Activated CD8-positive, alpha-beta memory T cell treated with anti-CD3 and anti-CD28 coated beads, Interleukin-2, amount 10 ng/mL, durations not matched to agents 7 days and 5 days (primary cell): Measurements from ENCODE around the gene GUK1. TPM values are rescaled to one million over a fixed set of nuclear protein-coding genes. Genes with fewer than 3 reads are reported as not detected.

Source experiments
- ATAC-seq: fragments of 150-1000 bp; cut with Tn5 transposase; one replicate; pipeline ENCODE4 v1.10.0; 2021; ENCODE audit warnings: moderate library complexity
- CTCF ChIA-PET: fragments of 350-600 bp; sonication (Branson Sonifier 250); formaldehyde crosslinking; loops from one replicate; lab custom pipeline; 2021; ENCODE audit warnings: antibody characterized with exemption; lab: Charles Lee
- DNase-seq: peaks from one replicate; pipeline ENCODE4 v3.0.0-alpha.2; 2020
- H3K27ac Mint-ChIP-seq: one replicate; pipeline ENCODE4 v1.8.0; 2021; ENCODE audit warnings: mild to moderate bottlenecking, mixed read lengths
- H3K27me3 Mint-ChIP-seq: one replicate; pipeline ENCODE4 v1.8.0; 2021; ENCODE audit warnings: mixed read lengths
- H3K36me3 Mint-ChIP-seq: one replicate; pipeline ENCODE4 v1.8.0; 2021; ENCODE audit warnings: mild to moderate bottlenecking, mixed read lengths
- H3K4me1 Mint-ChIP-seq: one replicate; pipeline ENCODE4 v1.8.0; 2021; ENCODE audit warnings: mixed read lengths
- H3K4me3 Mint-ChIP-seq: one replicate; pipeline ENCODE4 v1.8.0; 2021; ENCODE audit warnings: mild to moderate bottlenecking, moderate library complexity, mixed read lengths
- H3K9me3 Mint-ChIP-seq: one replicate; pipeline ENCODE4 v1.8.0; 2022; ENCODE audit warnings: low read depth, mixed read lengths
- total RNA-seq, 2 experiments: library from RNA; stranded (reverse); gene quantifications; one replicate each; pipeline ENCODE4 v1.2.3, GENCODE V29; 2021

The GUK1 gene
- total RNA-seq, 2 experiments from 2014 or later, result 262 to 325 TPM

DNA sequence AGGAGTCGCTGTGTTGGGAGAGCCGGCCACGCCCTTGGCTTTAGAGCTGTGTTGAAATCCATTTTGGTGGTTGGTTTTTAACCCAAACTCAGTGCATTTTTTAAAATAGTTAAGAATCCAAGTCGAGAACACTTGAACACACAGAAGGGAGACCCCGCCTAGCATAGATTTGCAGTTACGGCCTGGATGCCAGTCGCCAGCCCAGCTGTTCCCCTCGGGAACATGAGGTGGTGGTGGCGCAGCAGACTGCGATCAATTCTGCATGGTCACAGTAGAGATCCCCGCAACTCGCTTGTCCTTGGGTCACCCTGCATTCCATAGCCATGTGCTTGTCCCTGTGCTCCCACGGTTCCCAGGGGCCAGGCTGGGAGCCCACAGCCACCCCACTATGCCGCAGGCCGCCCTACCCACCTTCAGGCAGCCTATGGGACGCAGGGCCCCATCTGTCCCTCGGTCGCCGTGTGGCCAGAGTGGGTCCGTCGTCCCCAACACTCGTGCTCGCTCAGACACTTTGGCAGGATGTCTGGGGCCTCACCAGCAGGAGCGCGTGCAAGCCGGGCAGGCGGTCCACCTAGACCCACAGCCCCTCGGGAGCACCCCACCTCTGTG, 41.7 kb upstream of the GUK1 start:
- CTCF ChIA-PET, result interaction anchor here (0.8 kb wide), 1 partner anchor 32 kb away, joined by 3 read pairs; no protein-coding TSS in a partner anchor
- H3K27me3 Mint-ChIP-seq, result no peaks in the 10 kb centered on the region
- H3K4me3 Mint-ChIP-seq, result no peak overlapping the region
- peaks cover 46% of the 10 kb centered on the region for H3K36me3 Mint-ChIP-seq
- no peak for ATAC-seq
- H3K9me3 Mint-ChIP-seq, result peaks cover 10% of the 10 kb centered on the region
- no peak overlapping the region for H3K27ac Mint-ChIP-seq
- DNase-seq, result peak; percentile 34
- peaks cover 28% of the 10 kb centered on the region for H3K4me1 Mint-ChIP-seq

DNA sequence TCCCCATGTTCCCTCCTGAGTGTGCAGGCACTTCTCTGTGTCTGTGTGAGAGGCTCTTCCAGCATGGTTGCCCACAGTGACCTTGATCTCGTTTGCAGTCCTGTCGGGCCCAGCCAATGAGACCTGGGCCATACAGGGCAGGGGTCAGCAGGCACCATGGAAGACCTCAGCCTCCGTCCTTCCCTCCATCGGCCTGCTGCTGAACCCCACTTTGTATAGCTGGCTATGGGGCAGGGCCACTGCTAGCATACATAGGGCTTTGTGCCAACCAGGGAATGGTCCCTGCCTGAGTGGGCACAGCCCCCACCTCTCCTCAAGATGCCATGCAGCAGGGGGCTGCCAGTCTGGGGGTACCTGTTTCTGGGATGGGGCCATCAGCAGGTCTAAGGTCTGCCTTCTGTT, 40.7 kb upstream of the GUK1 start:
- H3K36me3 Mint-ChIP-seq, result peaks cover 40% of the 10 kb centered on the region
- no peak overlapping the region for H3K4me3 Mint-ChIP-seq
- CTCF ChIA-PET, result interaction anchor here (0.8 to 1.3 kb wide), 3 partner anchors 10 to 66 kb away, joined by 3 to 7 read pairs (median 4); partner anchors contain the start of gene IBA57
- peaks cover 10% of the 10 kb centered on the region for H3K9me3 Mint-ChIP-seq
- DNase-seq (no peak), ATAC-seq (no peak)
- H3K4me1 Mint-ChIP-seq, result peaks cover 36% of the 10 kb centered on the region
- H3K27ac Mint-ChIP-seq, result peak overlapping the region; percentile 19
- no peaks in the 10 kb centered on the region for H3K27me3 Mint-ChIP-seq

- DNase-seq, result no peak
- Mint-ChIP-seq H3K9me3 (no peaks in the 10 kb centered on the region), H3K36me3 (peaks cover 24% of the 10 kb centered on the region), H3K27ac (peak overlapping the region; percentile 73), H3K27me3 (no peaks in the 10 kb centered on the region), H3K4me1 (peaks cover 31% of the 10 kb centered on the region), H3K4me3 (peak overlapping the region; percentile 95)
- no peak for ATAC-seq
- CTCF ChIA-PET, result interaction anchor here (0.5 to 1.4 kb wide), 4 partner anchors 13 to 365 kb away, joined by 3 to 7 read pairs (median 4); partner anchors contain the start of gene ARF1
Measured at GRCh38 chr1:228100822-228101613, 39.1 kb upstream of the GUK1 start.

DNA sequence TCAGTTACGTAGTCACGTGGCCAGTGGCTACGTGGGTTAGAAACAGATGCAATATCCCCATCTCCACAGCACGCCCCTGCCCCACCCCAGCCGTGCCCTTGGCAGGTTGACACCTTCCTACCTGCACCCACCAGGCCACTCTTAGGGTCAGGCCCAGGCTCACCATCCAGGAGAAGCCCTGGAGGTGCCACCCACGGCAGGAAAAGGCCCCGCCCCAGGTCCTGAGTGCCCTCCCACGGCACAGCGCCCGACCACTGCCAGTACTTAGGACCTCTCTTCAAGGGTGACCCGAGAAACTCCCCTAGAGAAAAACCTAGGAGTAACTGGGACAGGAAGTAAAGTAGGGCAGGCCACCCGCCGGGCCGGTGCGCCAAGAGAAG, 38.5 kb upstream of the GUK1 start:
- CTCF ChIA-PET, result interaction anchor here (1.0 to 1.4 kb wide), 2 partner anchors 15 to 19 kb away, joined by 6 to 7 read pairs; partner anchors contain the start of gene ARF1
- Mint-ChIP-seq H3K27ac (peak overlapping the region; percentile 73), H3K36me3 (peaks cover 20% of the 10 kb centered on the region), H3K4me1 (peaks cover 31% of the 10 kb centered on the region), H3K27me3 (no peaks in the 10 kb centered on the region), H3K4me3 (peak overlapping the region; percentile 95), H3K9me3 (no peaks in the 10 kb centered on the region)
- DNase-seq, result no peak
- ATAC-seq, result no peak

- H3K9me3 Mint-ChIP-seq, result no peaks in the 10 kb centered on the region
- peaks cover 21% of the 10 kb centered on the region for H3K36me3 Mint-ChIP-seq
- H3K4me1 Mint-ChIP-seq, result peaks cover 31% of the 10 kb centered on the region
- DNase-seq (peak; percentile 73), ATAC-seq (peak; percentile 46)
- peak overlapping the region; percentile 95 for H3K4me3 Mint-ChIP-seq
- H3K27me3 Mint-ChIP-seq, result no peaks in the 10 kb centered on the region
- CTCF ChIA-PET, result interaction anchor here (0.5 to 1.4 kb wide), 3 partner anchors 15 to 85 kb away, joined by 3 to 7 read pairs (median 6); partner anchors contain the start of gene ARF1
- H3K27ac Mint-ChIP-seq, result peak overlapping the region; percentile 80
Measured at GRCh38 chr1:228101994-228102790, 37.9 kb upstream of the GUK1 start.

DNA sequence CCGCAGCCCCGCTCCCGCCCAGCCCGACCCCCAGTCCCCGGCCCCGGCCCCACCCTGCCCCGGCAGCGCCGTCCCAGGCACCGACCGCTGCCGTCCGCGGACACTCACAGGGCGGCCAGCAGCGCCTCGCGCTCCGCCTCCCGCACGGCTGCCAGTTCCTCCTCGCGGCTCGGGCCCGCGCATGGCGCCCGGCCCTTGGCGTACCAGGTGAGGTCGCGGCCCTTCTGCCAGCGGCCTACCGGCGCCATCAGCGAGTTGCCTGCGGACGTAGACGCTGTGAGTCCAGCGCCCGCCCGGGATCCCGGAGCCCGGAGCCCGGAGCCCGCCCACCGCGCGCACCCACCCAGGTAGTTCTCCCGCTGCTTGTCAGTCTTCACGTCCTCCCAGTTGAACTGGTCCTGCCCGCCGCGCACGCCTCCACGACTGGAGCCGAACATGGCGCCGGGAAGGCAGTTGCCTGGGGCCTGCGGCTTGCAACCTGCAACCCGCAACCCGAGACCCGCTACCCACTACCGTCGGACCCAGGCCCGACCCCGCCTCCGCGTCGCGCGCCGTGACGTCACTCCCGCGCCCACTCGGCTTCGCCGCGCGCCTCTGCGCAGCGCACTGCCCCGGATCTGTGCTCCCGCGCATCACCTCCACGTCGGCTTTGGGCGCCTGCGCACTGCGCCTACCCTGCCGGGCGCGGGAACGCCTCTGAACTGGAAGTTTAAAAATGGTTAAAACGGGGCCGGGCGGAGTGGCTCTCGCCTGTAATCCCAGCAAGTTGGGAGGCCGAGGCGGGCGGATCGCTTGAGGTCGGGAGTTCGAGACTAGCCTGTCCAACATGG, 37.1 kb upstream of the GUK1 start, which contains the start of gene C1orf35:
Gene C1orf35 (minus strand): TSS at position 535 of the 830 bp plus-strand sequence. CDS start 98 bp downstream, at position 437.
- ATAC-seq (peak; percentile 88), DNase-seq (peak; percentile 97)
- Mint-ChIP-seq H3K27ac (peak within 1 kb of the TSS; percentile 92), H3K27me3 (no peaks in the 10 kb centered on the region), H3K36me3 (peaks cover 13% of the 10 kb centered on the region), H3K9me3 (no peaks in the 10 kb centered on the region), H3K4me1 (peaks cover 35% of the 10 kb centered on the region), H3K4me3 (peak within 1 kb of the TSS; percentile 95)
- CTCF ChIA-PET, result interaction anchor here (0.8 to 0.9 kb wide), 2 partner anchors 28 to 103 kb away, joined by 3 read pairs; no protein-coding TSS in a partner anchor

- H3K4me1 Mint-ChIP-seq, result peaks cover 38% of the 10 kb centered on the region
- peak overlapping the region; percentile 95 for H3K4me3 Mint-ChIP-seq
- CTCF ChIA-PET, result no interaction called here
- peaks cover 4% of the 10 kb centered on the region for H3K36me3 Mint-ChIP-seq
- no peak for ATAC-seq
- DNase-seq, result no peak
- peak overlapping the region; percentile 55 for H3K27ac Mint-ChIP-seq
- H3K27me3 Mint-ChIP-seq, result no peaks in the 10 kb centered on the region
- no peaks in the 10 kb centered on the region for H3K9me3 Mint-ChIP-seq
Measured at GRCh38 chr1:228104526-228105269, 35.4 kb upstream of the GUK1 start.

DNA sequence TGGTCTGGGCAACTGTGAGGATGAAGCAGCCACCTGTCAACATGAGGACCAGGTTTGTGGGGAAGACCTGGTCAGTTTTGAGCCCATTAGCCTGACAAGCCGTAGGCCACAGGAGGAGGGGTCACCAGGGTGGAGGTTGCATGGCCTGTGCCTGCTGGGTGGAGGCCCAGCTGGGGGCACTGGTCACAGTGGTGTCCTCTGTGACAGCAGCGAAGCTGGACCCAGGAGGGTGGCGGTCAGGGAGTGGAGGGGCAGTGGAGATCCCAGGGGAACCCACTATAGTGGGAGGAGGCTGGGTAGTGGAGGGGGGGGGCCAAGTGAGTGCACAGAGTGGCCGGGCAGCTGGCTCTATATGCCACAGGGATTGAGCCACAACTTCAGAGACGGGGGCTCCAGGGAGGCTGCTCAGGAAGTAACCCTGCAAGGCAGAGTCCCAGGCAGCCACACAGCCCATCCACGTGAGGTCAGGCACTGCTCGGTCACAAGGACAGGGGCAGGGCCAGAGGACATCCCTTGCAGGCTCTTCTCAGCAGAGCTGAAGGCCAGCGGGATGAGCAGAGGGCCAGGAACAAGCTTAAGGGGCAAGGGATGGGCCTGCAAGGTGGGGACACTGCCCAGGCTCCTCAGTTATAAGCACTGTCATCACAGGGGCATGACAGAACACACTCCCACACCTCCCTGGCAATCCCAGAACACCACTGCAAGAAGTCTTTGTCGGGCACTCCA, 34.6 kb upstream of the GUK1 start:
- Mint-ChIP-seq H3K9me3 (no peaks in the 10 kb centered on the region), H3K4me3 (no peak overlapping the region), H3K27me3 (no peaks in the 10 kb centered on the region), H3K4me1 (peaks cover 45% of the 10 kb centered on the region), H3K36me3 (peaks cover 4% of the 10 kb centered on the region), H3K27ac (no peak overlapping the region)
- ATAC-seq, result no peak
- CTCF ChIA-PET, result interaction anchor here (0.8 kb wide), 1 partner anchor 60 kb away, joined by 3 read pairs; the partner anchor contains the start of gene IBA57
- no peak for DNase-seq

GRCh38 chr1:228105996-228106799, 33.9 kb upstream of the GUK1 start:
- peaks cover 43% of the 10 kb centered on the region for H3K4me1 Mint-ChIP-seq
- H3K4me3 Mint-ChIP-seq, result no peak overlapping the region
- no peak overlapping the region for H3K27ac Mint-ChIP-seq
- no peak for DNase-seq
- ATAC-seq, result no peak
- no peaks in the 10 kb centered on the region for H3K9me3 Mint-ChIP-seq
- peaks cover 4% of the 10 kb centered on the region for H3K36me3 Mint-ChIP-seq
- CTCF ChIA-PET, result interaction anchor here (0.8 to 2.1 kb wide), 5 partner anchors 24 to 60 kb away, joined by 3 to 5 read pairs (median 4); partner anchors contain the start of gene IBA57
- H3K27me3 Mint-ChIP-seq, result no peaks in the 10 kb centered on the region

GRCh38 chr1:228106800-228107054, 33.4 kb upstream of the GUK1 start:
- Mint-ChIP-seq H3K4me3 (no peak overlapping the region), H3K9me3 (no peaks in the 10 kb centered on the region), H3K36me3 (peaks cover 4% of the 10 kb centered on the region), H3K4me1 (peaks cover 38% of the 10 kb centered on the region), H3K27ac (no peak overlapping the region), H3K27me3 (no peaks in the 10 kb centered on the region)
- CTCF ChIA-PET, result interaction anchor here (0.8 to 2.1 kb wide), 4 partner anchors 24 to 60 kb away, joined by 3 to 5 read pairs (median 4); partner anchors contain the start of gene IBA57
- no peak for DNase-seq
- no peak for ATAC-seq
